Measurements from ENCODE around the gene CFAP210.

DNA sequence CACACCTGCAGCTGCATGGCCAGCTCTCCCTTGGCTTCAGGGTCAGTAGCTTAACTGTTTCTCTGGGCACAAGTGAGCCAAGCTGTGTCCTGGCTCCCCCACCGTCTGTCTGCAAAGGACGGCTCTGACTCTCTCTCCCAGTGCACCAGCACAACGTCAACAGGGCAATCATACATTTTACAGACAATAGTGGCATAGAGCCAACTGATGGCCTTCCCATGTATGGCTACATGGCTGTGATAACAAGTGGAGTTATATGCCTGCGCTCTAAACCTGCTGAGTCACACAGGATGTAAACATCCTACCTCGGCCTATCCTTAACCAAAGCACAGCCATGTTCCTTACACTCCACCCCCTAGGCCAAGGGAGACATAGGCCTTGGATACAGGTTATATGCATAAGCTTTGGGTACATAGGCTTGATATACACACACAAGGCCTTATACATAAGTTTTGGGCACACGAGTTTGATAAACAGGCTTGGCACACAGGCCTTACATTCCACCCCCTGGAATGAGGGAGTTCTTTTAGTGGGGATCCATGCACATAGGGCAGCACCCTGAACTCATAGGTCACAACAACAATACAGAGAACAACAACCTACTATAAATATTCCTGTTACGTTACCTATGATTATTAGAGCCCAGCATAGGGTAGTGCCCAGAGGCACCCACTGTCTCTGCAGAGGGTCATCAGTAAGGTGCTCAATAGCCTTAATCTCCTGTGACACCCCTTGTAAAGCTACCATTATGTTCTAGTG lies 17.7 kb upstream of the CFAP210 start:
- TF ChIP-seq, protein P1, sequence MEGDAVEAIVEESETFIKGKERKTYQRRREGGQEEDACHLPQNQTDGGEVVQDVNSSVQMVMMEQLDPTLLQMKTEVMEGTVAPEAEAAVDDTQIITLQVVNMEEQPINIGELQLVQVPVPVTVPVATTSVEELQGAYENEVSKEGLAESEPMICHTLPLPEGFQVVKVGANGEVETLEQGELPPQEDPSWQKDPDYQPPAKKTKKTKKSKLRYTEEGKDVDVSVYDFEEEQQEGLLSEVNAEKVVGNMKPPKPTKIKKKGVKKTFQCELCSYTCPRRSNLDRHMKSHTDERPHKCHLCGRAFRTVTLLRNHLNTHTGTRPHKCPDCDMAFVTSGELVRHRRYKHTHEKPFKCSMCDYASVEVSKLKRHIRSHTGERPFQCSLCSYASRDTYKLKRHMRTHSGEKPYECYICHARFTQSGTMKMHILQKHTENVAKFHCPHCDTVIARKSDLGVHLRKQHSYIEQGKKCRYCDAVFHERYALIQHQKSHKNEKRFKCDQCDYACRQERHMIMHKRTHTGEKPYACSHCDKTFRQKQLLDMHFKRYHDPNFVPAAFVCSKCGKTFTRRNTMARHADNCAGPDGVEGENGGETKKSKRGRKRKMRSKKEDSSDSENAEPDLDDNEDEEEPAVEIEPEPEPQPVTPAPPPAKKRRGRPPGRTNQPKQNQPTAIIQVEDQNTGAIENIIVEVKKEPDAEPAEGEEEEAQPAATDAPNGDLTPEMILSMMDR (IDR thresholded peaks at IDR 0.05) = no peak
- TF ChIP-seq POLR2A (IDR thresholded peaks at IDR 0.05) = no peak

All from heart left ventricle (tissue), 13 donors.